Measurements from ENCODE around the gene NCOA1. TPM values are rescaled to one million over a fixed set of nuclear protein-coding genes. Genes with fewer than 3 reads are reported as not detected.

The NCOA1 gene
- total and polyA plus RNA-seq, 4 experiments from 2014 or later: 5.9 to 46.2 (median 34.8) TPM

GRCh38 chr2:24697792-24698191, 206.7 kb downstream of the NCOA1 start:
- no peak overlapping the region for H3K4me3 ChIP-seq (ENCODE audit: low read length in 2 of 2)
- no peak overlapping the region for H3K27ac Mint-ChIP-seq
- H3K27me3 ChIP-seq (ENCODE audit: insufficient read depth, low read length): no peaks in the 10 kb centered on the region
- peaks cover 28 to 31% of the 10 kb centered on the region in 2 donors for H3K36me3 Mint-ChIP-seq
- no peaks in the 10 kb centered on the region for H3K4me1 ChIP-seq (ENCODE audit: insufficient read depth, low read length)
- H3K27me3 Mint-ChIP-seq: no peaks in the 10 kb centered on the region
- intact Hi-C loops (cut with micrococcal nuclease): no loop called here
- H3K27ac ChIP-seq (ENCODE audit: low read depth, low read length): no peak overlapping the region
- H3K9me3 Mint-ChIP-seq: no peaks in the 10 kb centered on the region
- ChIA-PET POLR2A (ENCODE audit: partially characterized antibody) (no interaction called here), CTCF (ENCODE audit: partially characterized antibody) (no interaction called here)
- H3K4me1 Mint-ChIP-seq: no peaks in the 10 kb centered on the region
- peaks cover 4% of the 10 kb centered on the region for H3K36me3 ChIP-seq (ENCODE audit: insufficient read depth, low read length)
- DNase-seq: no peak
- no peaks in the 10 kb centered on the region for H3K9me3 ChIP-seq (ENCODE audit: control insufficient read depth in 1 of 2, low read length in 2 of 2)
- no peak overlapping the region for H3K4me3 Mint-ChIP-seq

GRCh38 chr2:24702800-24703199, 211.7 kb downstream of the NCOA1 start:
- intact Hi-C loops (cut with micrococcal nuclease): no loop called here
- CTCF ChIA-PET (ENCODE audit: partially characterized antibody): no interaction called here
- POLR2A ChIA-PET (ENCODE audit: partially characterized antibody): no interaction called here
- H3K27me3 Mint-ChIP-seq: no peaks in the 10 kb centered on the region
- Histone ChIP-seq H3K4me3 (ENCODE audit: low read length in 2 of 2) (no peak overlapping the region), H3K36me3 (ENCODE audit: insufficient read depth, low read length) (peaks cover 13% of the 10 kb centered on the region), H3K27me3 (ENCODE audit: insufficient read depth, low read length) (no peaks in the 10 kb centered on the region), H3K27ac (ENCODE audit: low read depth, low read length) (no peak overlapping the region), H3K9me3 (ENCODE audit: control insufficient read depth in 1 of 2, low read length in 2 of 2) (no peaks in the 10 kb centered on the region), H3K4me1 (ENCODE audit: insufficient read depth, low read length) (no peaks in the 10 kb centered on the region)
- no peak for DNase-seq
- peak overlapping the region in 2 of 7 donors; percentile 2 to 34 for H3K27ac Mint-ChIP-seq
- no peak overlapping the region for H3K4me3 Mint-ChIP-seq
- H3K4me1 Mint-ChIP-seq: no peaks in the 10 kb centered on the region
- H3K9me3 Mint-ChIP-seq: no peaks in the 10 kb centered on the region
- H3K36me3 Mint-ChIP-seq: peaks cover 29 to 39% of the 10 kb centered on the region in 2 donors

GRCh38 chr2:24704692-24705091, 213.6 kb downstream of the NCOA1 start:
- Histone ChIP-seq H3K27ac (ENCODE audit: low read depth, low read length) (no peak overlapping the region), H3K36me3 (ENCODE audit: insufficient read depth, low read length) (peaks cover 13% of the 10 kb centered on the region), H3K4me1 (ENCODE audit: insufficient read depth, low read length) (no peaks in the 10 kb centered on the region), H3K27me3 (ENCODE audit: insufficient read depth, low read length) (no peaks in the 10 kb centered on the region), H3K9me3 (ENCODE audit: control insufficient read depth in 1 of 2, low read length in 2 of 2) (no peaks in the 10 kb centered on the region), H3K4me3 (ENCODE audit: low read length in 2 of 2) (no peak overlapping the region)
- ChIA-PET POLR2A (ENCODE audit: partially characterized antibody) (no interaction called here), CTCF (ENCODE audit: partially characterized antibody) (no interaction called here)
- no peaks in the 10 kb centered on the region for H3K4me1 Mint-ChIP-seq
- peaks cover 27 to 50% of the 10 kb centered on the region in 2 donors for H3K36me3 Mint-ChIP-seq
- H3K27me3 Mint-ChIP-seq: no peaks in the 10 kb centered on the region
- H3K4me3 Mint-ChIP-seq: no peak overlapping the region
- no peak for DNase-seq
- H3K9me3 Mint-ChIP-seq: no peaks in the 10 kb centered on the region
- intact Hi-C loops (cut with micrococcal nuclease): no loop called here
- H3K27ac Mint-ChIP-seq: peak overlapping the region in 2 of 7 donors; percentile 18 to 78

- Mint-ChIP-seq H3K9me3 (no peaks in the 10 kb centered on the region), H3K27me3 (no peaks in the 10 kb centered on the region), H3K4me1 (no peaks in the 10 kb centered on the region), H3K27ac (no peak overlapping the region), H3K36me3 (peaks cover 38 to 59% of the 10 kb centered on the region in 2 donors), H3K4me3 (no peak overlapping the region)
- DNase-seq: no peak
- no peak overlapping the region for H3K27ac ChIP-seq (ENCODE audit: low read depth, low read length)
- ChIA-PET POLR2A (ENCODE audit: partially characterized antibody) (no interaction called here), CTCF (ENCODE audit: partially characterized antibody) (no interaction called here)
- no peaks in the 10 kb centered on the region for H3K9me3 ChIP-seq (ENCODE audit: control insufficient read depth in 1 of 2, low read length in 2 of 2)
- H3K27me3 ChIP-seq (ENCODE audit: insufficient read depth, low read length): no peaks in the 10 kb centered on the region
- H3K36me3 ChIP-seq (ENCODE audit: insufficient read depth, low read length): peaks cover 28% of the 10 kb centered on the region
- intact Hi-C loops (cut with micrococcal nuclease): no loop called here
- no peak overlapping the region for H3K4me3 ChIP-seq (ENCODE audit: low read length in 2 of 2)
- H3K4me1 ChIP-seq (ENCODE audit: insufficient read depth, low read length): no peaks in the 10 kb centered on the region
Observed at GRCh38 chr2:24707143-24707542, 216.1 kb downstream of the NCOA1 start.

GRCh38 chr2:24708537-24709152, 217.6 kb downstream of the NCOA1 start:
- H3K4me1 ChIP-seq (ENCODE audit: insufficient read depth, low read length): no peaks in the 10 kb centered on the region
- intact Hi-C loops (cut with micrococcal nuclease): no loop called here
- H3K27me3 Mint-ChIP-seq: no peaks in the 10 kb centered on the region
- H3K27ac ChIP-seq (ENCODE audit: low read depth, low read length): no peak overlapping the region
- H3K4me3 ChIP-seq (ENCODE audit: low read length in 2 of 2): no peak overlapping the region
- ChIA-PET POLR2A (ENCODE audit: partially characterized antibody) (no interaction called here), CTCF (ENCODE audit: partially characterized antibody) (no interaction called here)
- peaks cover 35% of the 10 kb centered on the region for H3K36me3 ChIP-seq (ENCODE audit: insufficient read depth, low read length)
- no peaks in the 10 kb centered on the region for H3K9me3 Mint-ChIP-seq
- H3K9me3 ChIP-seq (ENCODE audit: control insufficient read depth in 1 of 2, low read length in 2 of 2): no peaks in the 10 kb centered on the region
- DNase-seq: no peak
- peaks cover 45 to 66% of the 10 kb centered on the region in 2 donors for H3K36me3 Mint-ChIP-seq
- H3K27me3 ChIP-seq (ENCODE audit: insufficient read depth, low read length): no peaks in the 10 kb centered on the region
- H3K4me3 Mint-ChIP-seq: no peak overlapping the region
- H3K27ac Mint-ChIP-seq: peak overlapping the region in 1 of 7 donors; percentile 30
- H3K4me1 Mint-ChIP-seq: no peaks in the 10 kb centered on the region

- Histone ChIP-seq H3K27me3 (ENCODE audit: insufficient read depth, low read length) (no peaks in the 10 kb centered on the region), H3K4me3 (ENCODE audit: low read length in 2 of 2) (no peak overlapping the region), H3K4me1 (ENCODE audit: insufficient read depth, low read length) (no peaks in the 10 kb centered on the region), H3K9me3 (ENCODE audit: control insufficient read depth in 1 of 2, low read length in 2 of 2) (no peaks in the 10 kb centered on the region), H3K27ac (ENCODE audit: low read depth, low read length) (no peak overlapping the region), H3K36me3 (ENCODE audit: insufficient read depth, low read length) (peaks cover 37% of the 10 kb centered on the region)
- Mint-ChIP-seq H3K36me3 (peaks cover 59 to 70% of the 10 kb centered on the region in 2 donors), H3K4me3 (no peak overlapping the region), H3K4me1 (no peaks in the 10 kb centered on the region), H3K9me3 (no peaks in the 10 kb centered on the region), H3K27me3 (no peaks in the 10 kb centered on the region), H3K27ac (no peak overlapping the region)
- POLR2A ChIA-PET (ENCODE audit: partially characterized antibody): interaction anchor here (0.8 kb wide), 1 partner anchor 10 kb away, joined by 3 read pairs; no protein-coding TSS in a partner anchor
- no peak for DNase-seq
- intact Hi-C loops (cut with micrococcal nuclease): no loop called here
- CTCF ChIA-PET (ENCODE audit: partially characterized antibody): no interaction called here
Observed at GRCh38 chr2:24710806-24711205, 219.8 kb downstream of the NCOA1 start.

- CTCF ChIA-PET (ENCODE audit: partially characterized antibody): no interaction called here
- H3K9me3 ChIP-seq (ENCODE audit: control insufficient read depth in 1 of 2, low read length in 2 of 2): no peaks in the 10 kb centered on the region
- Mint-ChIP-seq H3K27me3 (no peaks in the 10 kb centered on the region), H3K4me3 (no peak overlapping the region), H3K9me3 (no peaks in the 10 kb centered on the region), H3K27ac (no peak overlapping the region), H3K4me1 (no peaks in the 10 kb centered on the region), H3K36me3 (peaks cover 61 to 71% of the 10 kb centered on the region in 2 donors)
- no peak overlapping the region for H3K27ac ChIP-seq (ENCODE audit: low read depth, low read length)
- intact Hi-C loops (cut with micrococcal nuclease): no loop called here
- DNase-seq: no peak
- no peaks in the 10 kb centered on the region for H3K27me3 ChIP-seq (ENCODE audit: insufficient read depth, low read length)
- peaks cover 33% of the 10 kb centered on the region for H3K36me3 ChIP-seq (ENCODE audit: insufficient read depth, low read length)
- H3K4me3 ChIP-seq (ENCODE audit: low read length in 2 of 2): no peak overlapping the region
- POLR2A ChIA-PET (ENCODE audit: partially characterized antibody): no interaction called here
- no peaks in the 10 kb centered on the region for H3K4me1 ChIP-seq (ENCODE audit: insufficient read depth, low read length)
Observed at GRCh38 chr2:24711865-24712264, 220.8 kb downstream of the NCOA1 start.

- H3K4me1 ChIP-seq (ENCODE audit: insufficient read depth, low read length): no peaks in the 10 kb centered on the region
- POLR2A ChIA-PET (ENCODE audit: partially characterized antibody): no interaction called here
- no peaks in the 10 kb centered on the region for H3K27me3 ChIP-seq (ENCODE audit: insufficient read depth, low read length)
- no peak overlapping the region for H3K27ac ChIP-seq (ENCODE audit: low read depth, low read length)
- no peak overlapping the region for H3K4me3 Mint-ChIP-seq
- intact Hi-C loops (cut with micrococcal nuclease): no loop called here
- H3K36me3 Mint-ChIP-seq: peaks cover 61 to 71% of the 10 kb centered on the region in 2 donors
- no peaks in the 10 kb centered on the region for H3K9me3 ChIP-seq (ENCODE audit: control insufficient read depth in 1 of 2, low read length in 2 of 2)
- CTCF ChIA-PET (ENCODE audit: partially characterized antibody): no interaction called here
- no peak overlapping the region for H3K4me3 ChIP-seq (ENCODE audit: low read length in 2 of 2)
- peaks cover 29% of the 10 kb centered on the region for H3K36me3 ChIP-seq (ENCODE audit: insufficient read depth, low read length)
- H3K27ac Mint-ChIP-seq: no peak overlapping the region
- H3K9me3 Mint-ChIP-seq: no peaks in the 10 kb centered on the region
- no peaks in the 10 kb centered on the region for H3K4me1 Mint-ChIP-seq
- DNase-seq: no peak
- H3K27me3 Mint-ChIP-seq: no peaks in the 10 kb centered on the region
Observed at GRCh38 chr2:24712296-24712695, 221.2 kb downstream of the NCOA1 start.

Data from CD4-positive, alpha-beta memory T cell (primary cell).